Activated CD4-positive, alpha-beta T cell treated with anti-CD3 and anti-CD28 coated beads, Interleukin-2, amount 50 U/mL, for 48 hours (primary cell): Measurements from ENCODE around the gene EGR4.
"Not testable (repeated sequence)": the region's sequence is repeated elsewhere in the genome, so short reads cannot be mapped to it uniquely, and the experiment has no call there.

Experiments
- DNase-seq, 2 experiments: peaks; one replicate each; pipeline ENCODE4 v3.0.0-alpha.2; 2020

The EGR4 gene

GRCh38 chr2:73262691-73263429 is 30.5 kb downstream of the EGR4 start:
- not testable (repeated sequence) for DNase-seq

GRCh38 chr2:73262108-73262651 is 31.2 kb downstream of the EGR4 start:
- no peak for DNase-seq

- no peak for DNase-seq
These were observed 32.9 kb downstream of the EGR4 start for GRCh38 chr2:73260338-73260984.

- no peak for DNase-seq
These were observed 33.5 kb downstream of the EGR4 start for GRCh38 chr2:73259704-73260337.

GRCh38 chr2:73259276-73259675 is 34.1 kb downstream of the EGR4 start:
- DNase-seq = no peak

- DNase-seq = no peak
These were observed 34.5 kb downstream of the EGR4 start for GRCh38 chr2:73258913-73259215.

GRCh38 chr2:73258186-73258912 is 35.0 kb downstream of the EGR4 start:
- no peak for DNase-seq

- DNase-seq = no peak
These were observed 35.8 kb downstream of the EGR4 start for GRCh38 chr2:73257425-73258125.

GRCh38 chr2:73257021-73257420 is 36.3 kb downstream of the EGR4 start:
- no peak for DNase-seq

- no peak for DNase-seq
These were observed 36.8 kb downstream of the EGR4 start for GRCh38 chr2:73256618-73256922.

- DNase-seq = no peak
These were observed 37.3 kb downstream of the EGR4 start for GRCh38 chr2:73255907-73256617.

- DNase-seq = no peak
These were observed 38.2 kb downstream of the EGR4 start for GRCh38 chr2:73255007-73255644.

- DNase-seq = no peak
These were observed 38.9 kb downstream of the EGR4 start for GRCh38 chr2:73254343-73255006.

GRCh38 chr2:73253901-73254300 is 39.4 kb downstream of the EGR4 start:
- DNase-seq = no peak

GRCh38 chr2:73253400-73253799 is 39.9 kb downstream of the EGR4 start:
- DNase-seq = no peak

GRCh38 chr2:73252238-73253027 is 40.9 kb downstream of the EGR4 start:
- no peak for DNase-seq

GRCh38 chr2:73250872-73251846 is 42.2 kb downstream of the EGR4 start:
- no peak for DNase-seq

GRCh38 chr2:73249636-73250035 is 43.7 kb downstream of the EGR4 start:
- DNase-seq = no peak

- DNase-seq = no peak
These were observed 46.5 kb downstream of the EGR4 start for GRCh38 chr2:73246850-73247249.
